ENCODE data around the gene PRDM16.

DNA sequence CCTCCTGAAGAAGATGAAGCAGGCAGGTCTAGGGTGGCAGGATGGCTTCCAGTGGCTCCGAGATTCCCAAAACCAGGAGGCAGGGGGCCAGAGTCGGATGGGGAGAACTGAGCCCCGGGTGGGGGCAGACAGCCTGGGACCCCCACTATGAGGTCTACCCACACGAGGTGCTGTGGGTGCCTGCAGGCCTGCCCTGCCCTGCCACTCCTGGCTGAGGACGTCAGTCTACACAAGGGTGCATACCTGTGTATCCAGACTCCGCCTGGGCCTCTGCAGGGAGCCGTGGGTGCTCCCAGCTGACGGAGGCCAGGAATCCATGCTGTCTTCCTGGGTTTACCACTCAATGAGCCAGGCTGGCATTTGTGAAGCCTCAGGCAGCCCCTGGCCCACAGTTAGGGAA lies 80.3 kb downstream of the PRDM16 start:
- TF ChIP-seq ZNF331 (CRISPR knock-in tag; IDR thresholded peaks at IDR 0.05; ENCODE audit: low read depth): no peak
- no peak for TF ChIP-seq CTCF (conservative IDR thresholded peaks at IDR 0.05; ENCODE audit: low read depth in 2 of 2)
- no peak for TF ChIP-seq EZH2 (IDR thresholded peaks at IDR 0.05; ENCODE audit: low read depth, unreplicated experiment)

Data from GM23338 (cell line).